Hepatocyte (in vitro differentiated cells): ENCODE measurements around the gene CDC7.

Source experiments
- EZH2 ChIP-seq: fragments of 200-600 bp; sonication (generic); IDR thresholded peaks from 2 replicates; pipeline ENCODE4 v1.6.1; 2016; ENCODE audit warnings: antibody characterized with exemption, mild to moderate bottlenecking, borderline replicate concordance
- TF ChIP-seq, protein P1 (sequence below): fragments of 200-600 bp; sonication (generic); IDR thresholded peaks from 2 replicates; pipeline ENCODE4 v1.5.1; 2016; ENCODE audit warnings: antibody characterized with exemption, mild to moderate bottlenecking; ENCODE audit not compliant: poor library complexity

DNA sequence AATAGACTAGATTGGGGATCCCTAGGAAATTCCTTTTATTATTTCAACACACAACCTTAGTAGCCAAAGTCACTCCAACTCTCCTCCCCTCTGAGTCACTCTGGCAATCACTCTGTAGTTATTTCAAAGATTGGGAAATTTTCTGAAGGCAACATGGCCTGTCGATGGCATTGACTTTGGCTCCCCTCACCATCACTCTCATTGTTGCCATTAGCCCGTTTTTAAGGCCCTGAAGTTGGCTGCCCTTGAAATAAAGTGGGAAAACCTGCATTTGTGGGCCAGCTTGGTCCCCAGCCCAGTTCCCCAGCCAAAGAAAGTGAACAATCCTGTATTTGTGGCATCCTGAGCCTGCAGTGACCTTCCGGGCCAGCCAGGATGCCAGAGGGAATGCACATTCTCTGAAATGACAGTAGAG, 52.5 kb downstream of the CDC7 start:
- no peak for TF ChIP-seq EZH2
- TF ChIP-seq, protein P1, sequence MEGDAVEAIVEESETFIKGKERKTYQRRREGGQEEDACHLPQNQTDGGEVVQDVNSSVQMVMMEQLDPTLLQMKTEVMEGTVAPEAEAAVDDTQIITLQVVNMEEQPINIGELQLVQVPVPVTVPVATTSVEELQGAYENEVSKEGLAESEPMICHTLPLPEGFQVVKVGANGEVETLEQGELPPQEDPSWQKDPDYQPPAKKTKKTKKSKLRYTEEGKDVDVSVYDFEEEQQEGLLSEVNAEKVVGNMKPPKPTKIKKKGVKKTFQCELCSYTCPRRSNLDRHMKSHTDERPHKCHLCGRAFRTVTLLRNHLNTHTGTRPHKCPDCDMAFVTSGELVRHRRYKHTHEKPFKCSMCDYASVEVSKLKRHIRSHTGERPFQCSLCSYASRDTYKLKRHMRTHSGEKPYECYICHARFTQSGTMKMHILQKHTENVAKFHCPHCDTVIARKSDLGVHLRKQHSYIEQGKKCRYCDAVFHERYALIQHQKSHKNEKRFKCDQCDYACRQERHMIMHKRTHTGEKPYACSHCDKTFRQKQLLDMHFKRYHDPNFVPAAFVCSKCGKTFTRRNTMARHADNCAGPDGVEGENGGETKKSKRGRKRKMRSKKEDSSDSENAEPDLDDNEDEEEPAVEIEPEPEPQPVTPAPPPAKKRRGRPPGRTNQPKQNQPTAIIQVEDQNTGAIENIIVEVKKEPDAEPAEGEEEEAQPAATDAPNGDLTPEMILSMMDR, result no peak
